GM21529 (cell line): ENCODE data around the gene ZNF593OS.
A peak's percentile ranks its signal among the peaks of the same experiment; 100 is the strongest.

Experiments used
- ATAC-seq: cut with Tn5 transposase; IDR thresholded peaks from one replicate; pipeline ENCODE4 v1.9.1; 2021; ENCODE audit not compliant: unreplicated experiment

Gene ZNF593OS

DNA sequence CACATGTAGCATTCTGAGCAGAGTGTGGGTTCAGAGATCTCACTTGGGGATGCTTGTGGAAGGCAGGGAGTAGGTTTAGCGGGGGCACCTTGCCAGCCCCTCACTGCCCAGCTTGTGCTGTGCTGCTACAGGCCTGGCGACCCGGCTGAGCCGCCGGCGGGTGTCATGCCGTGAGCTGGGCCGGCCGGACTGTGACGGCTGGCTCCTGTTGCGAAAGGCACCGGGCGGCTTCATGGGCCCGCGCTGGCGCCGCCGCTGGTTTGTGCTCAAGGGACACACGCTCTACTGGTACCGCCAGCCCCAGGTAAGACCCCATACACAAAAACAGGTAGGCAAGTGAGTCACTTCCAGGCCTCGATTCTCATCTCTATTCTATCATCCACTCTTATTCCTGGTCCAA, 13.3 kb upstream of the ZNF593OS start:
- ATAC-seq = no peak

DNA sequence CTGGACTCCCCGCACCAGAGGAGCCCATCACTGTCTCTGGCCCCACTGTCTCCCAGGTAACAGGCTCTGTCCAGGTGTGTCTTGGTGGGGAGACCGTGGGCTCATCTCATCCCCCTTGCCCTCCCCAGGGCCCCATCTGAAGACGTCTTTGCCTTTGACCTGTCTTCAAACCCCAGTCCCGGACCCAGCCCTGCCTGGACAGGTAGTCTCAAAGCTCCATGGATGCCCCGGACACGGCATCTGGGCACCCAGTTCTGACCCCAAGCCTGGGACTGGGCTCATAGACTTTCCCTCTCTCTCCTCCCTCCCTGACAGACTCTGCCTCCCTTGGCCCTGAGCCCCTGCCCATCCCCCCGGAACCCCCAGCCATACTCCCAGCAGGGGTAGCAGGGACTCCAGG, 12.5 kb upstream of the ZNF593OS start:
- no peak for ATAC-seq

DNA sequence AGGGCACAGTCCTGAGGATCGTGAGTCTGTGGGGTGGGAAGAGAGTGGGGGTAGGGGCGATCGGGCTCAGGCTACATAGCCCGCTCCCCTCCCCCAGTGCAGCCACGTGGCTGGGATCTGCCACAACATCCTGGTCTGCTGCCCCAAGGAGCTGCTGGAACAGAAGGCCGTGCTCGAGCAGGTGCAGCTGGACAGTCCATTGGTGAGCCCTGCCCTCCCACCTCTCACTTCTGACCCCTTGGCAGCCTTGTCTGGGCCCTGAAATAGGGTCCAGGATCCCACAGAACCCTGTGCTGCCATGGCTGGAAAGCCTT, 10.7 kb upstream of the ZNF593OS start:
- no peak for ATAC-seq

DNA sequence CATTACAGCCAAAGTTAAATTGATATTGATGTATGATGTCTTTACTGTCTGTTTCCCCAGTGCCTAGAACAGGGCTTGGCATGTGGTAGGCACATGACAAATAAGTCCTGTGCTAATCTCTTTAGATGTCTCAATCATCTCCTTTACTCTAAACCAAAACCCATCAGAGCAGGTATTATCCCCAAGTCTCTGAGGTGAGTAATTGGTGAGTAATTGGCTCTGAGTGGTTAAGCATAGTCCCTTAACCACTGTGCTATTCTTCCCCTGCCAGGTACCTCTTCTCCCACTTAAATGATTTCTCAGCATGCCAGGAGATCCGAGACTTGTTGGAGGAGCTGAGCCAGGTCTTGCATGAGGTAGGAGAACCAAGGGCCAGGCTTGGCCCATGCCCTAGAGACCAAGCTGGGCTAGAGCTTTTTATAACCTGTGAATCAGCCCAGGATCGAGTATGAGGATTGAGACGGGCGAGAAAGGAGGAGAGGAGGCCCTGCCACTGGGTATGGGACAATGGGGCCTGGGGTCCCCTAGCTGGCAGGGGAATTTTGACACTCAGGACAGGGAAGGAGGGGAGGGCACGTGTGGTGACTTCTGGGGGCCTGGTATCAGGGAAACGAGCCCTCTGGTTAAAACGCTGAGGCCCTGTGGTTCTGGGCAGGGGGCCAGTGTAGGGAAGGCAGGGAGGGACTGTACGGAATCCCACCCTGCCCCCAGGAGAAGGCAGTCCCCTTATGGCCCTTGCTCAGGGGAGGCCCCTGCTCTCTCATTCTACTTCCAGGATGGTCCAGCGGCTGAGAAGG, 10.2 kb upstream of the ZNF593OS start:
- no peak for ATAC-seq

DNA sequence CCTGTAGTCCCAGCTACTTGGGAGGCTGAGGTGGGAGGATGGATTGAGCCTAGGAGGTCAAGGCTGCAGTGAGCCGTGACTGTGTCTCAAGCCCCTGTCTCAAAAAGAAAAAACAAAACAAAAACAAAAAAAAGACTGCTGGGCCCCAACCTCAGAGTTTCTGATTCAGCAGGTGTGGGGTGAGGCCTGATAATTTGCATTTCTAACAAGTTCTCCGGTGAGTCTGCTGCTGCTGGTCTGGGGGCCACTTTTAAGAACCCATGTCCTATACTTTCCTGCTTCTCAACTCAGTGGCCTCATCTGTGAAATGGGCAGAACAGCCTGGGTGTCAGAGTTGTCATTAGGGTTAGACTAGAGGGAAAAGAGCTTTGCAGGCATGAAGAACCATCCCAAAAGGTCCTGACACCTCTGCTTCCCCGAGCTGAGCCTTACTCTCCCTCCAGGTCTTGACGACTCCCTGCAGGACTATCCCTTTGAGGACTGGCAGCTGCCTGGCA, 8.4 kb upstream of the ZNF593OS start:
- no peak for ATAC-seq

DNA sequence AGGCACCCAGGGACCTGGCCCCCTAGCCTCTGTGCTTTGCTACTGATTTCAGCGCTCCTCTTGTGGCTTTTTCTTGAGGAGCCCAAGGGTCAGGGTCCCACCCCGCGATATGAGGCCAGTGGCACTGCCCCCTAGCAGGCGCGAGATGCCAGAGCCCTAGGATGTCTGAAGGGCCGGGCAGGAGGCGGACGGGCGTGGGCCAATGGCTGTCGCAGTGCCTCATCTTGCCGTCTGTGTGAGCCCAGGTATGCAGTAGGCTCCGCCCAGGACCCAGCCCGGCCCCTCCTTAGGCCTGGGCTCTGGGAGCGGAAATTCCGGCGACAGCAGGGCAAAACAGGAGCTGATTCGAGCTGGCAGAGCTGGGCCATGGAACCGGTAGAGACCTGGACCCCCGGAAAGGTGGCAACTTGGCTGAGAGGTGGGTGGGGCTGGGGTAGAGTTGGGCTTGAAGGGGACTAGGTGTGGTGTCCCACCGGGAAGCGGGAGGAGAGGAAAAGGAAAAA, 5.6 kb upstream of the ZNF593OS start, which contains the start of gene CNKSR1:
TSS of gene CNKSR1 (plus strand) at position 310 of the 503 bp plus-strand sequence. CDS start at position 367, 57 bp downstream.
- no peak for ATAC-seq

DNA sequence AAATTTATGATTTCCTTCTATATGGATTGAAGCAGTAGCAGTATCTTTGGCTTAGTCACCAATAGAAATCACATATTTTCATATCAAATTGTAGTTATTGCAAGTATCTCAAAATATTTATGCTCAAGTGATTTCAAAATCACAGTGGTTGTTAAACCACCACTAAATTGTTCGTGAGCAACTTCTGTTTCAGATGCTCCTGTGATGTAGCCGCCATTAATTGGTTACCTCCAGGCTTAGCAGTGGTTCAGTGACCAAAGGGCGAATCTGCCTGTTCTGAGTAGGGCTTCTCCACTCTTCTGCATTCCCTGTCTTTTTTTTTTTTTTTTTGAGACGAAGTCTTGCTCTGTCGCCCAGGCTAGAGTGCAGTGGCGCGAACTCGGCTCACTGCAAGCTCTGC, 3.7 kb upstream of the ZNF593OS start:
- no peak for ATAC-seq

DNA sequence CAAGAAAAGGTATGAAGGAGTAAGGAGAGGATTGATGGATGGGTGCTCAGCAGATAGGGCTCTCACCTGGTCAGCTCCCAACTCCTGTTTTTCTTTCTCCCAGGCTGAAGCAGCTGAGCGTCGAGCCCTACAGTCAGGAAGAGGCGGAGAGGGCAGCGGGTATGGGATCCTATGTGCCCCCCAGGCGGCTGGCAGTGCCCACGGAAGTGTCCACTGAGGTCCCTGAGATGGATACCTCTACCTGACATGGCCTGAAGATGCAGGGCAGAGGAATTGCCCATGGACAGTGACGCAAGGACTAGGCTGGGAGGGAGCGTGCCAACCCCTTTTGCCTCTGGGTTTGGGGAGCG, 1.2 kb downstream of the ZNF593OS start:
- ATAC-seq = no peak

DNA sequence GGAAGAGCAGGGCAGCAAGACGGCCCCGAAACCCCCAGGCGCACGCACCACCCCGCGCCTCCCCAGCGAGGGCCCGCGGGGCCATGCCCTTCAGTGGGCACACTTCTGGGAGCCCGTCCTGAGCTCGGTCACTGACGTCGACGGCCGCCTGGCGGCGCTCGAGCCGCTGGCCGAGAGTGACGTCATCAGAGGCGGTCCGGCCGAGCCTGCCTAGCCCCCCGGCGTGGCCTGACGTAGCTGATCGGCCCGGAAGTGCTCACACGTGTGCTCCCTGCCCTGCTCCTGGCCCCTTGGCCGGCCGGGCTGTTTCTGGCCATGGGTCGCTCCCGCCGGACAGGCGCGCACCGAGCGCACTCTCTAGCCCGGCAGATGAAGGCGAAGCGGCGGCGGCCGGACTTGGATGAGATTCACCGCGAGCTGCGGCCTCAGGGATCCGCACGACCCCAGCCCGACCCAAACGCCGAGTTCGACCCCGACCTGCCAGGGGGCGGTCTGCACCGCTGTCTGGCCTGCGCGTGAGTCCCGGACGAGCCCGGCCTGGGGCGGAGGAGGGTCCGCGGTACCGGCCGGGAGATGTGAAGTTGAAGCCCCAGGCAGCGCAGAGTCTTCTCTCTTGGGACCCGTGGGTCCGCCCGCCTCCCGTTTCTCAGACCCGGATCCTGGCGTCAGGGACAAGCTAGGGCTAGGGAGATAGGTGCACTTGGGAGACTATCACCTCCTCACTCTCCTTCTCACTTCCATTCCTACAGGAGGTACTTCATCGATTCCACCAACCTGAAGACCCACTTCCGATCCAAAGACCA, 1.8 kb downstream of the ZNF593OS start, which contains the start of gene ZNF593:
TSS of gene ZNF593 (plus strand) at position 240 of the 803 bp plus-strand sequence. CDS start at position 316, 76 bp downstream.
- peak; percentile 88 for ATAC-seq

DNA sequence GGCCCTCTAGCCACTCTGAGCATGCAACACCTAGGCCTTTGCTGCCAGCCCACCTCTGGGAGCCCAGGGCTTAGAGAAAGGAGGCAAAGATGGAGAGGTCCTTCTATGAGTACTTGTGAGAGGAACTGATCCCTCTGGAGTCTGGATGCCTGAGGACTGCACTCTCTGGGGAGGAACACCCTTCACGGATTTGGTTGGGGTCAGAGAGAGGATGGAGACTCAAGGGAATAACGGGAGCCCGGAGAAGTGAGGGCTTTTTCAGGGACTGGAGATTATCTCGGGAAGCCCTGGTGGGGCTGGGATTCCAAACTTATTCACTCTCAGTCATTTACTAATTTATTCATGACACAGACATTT, 2.5 kb downstream of the ZNF593OS start:
- ATAC-seq = no peak

DNA sequence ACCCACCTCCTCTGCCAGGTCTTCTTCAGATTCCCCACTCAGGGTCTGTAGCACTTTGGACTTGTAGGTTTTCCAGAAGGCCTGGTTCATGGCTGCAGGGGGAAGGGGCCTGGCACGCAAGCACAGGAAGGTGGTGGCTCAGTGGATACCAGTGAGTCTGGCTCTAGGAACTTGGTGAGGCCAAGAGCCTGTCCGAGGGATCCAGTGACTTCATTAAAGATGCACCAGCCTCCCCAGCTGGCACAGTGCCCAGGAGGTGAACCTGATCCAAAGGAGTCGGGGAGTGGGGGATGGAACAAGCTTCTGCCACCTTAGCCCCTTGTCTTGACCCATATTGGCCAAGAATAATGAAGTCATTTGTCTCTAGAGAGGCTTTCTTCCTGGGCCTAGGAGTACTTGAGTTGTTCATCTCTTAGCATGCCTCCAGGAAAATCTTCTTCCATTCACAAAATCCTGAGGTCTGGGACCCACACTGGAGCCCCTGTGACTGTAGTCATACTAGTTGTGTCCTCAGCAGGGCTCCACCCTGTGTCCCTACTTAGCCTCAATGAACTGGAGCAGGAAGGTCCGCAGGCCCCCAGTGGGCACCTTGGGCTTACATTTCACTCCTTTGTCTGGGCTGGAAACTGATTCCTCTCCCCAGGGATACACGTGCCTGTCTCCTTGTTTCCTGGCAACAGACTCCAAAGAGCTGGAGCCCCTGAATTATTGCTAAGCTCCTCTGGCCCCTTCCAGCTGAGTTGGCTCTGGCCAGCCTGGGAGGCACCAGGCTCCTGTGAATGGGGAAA, 3.0 kb downstream of the ZNF593OS start, which contains the start of gene C1orf232:
TSS of gene C1orf232 (minus strand) at position 554 of the 788 bp plus-strand sequence. CDS start at position 90, 464 bp downstream.
- no peak for ATAC-seq

DNA sequence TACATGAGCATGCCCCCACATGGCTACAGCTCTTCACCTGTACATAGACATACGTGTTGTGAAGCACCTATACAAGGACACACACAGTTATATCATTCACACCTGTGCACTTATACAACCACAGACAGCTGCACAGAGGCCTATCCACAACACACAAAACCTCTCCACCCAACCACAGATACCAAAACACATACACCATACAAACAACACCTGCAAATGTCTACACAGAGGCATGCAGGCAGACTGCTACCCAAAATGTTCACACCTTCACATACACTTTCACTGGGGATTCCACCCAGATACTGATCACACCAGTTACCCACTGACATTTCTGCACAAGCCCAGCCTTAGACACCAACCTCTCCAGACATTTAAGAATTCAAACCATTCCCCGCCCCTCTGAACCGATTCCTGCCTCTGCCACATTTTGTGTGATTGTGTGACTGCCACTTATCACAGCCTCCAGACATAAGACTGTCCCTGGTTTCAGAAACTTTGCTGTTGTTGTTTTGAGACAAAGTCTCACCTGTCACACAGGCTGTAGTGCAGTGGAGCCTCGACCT, 4.8 kb downstream of the ZNF593OS start:
- no peak for ATAC-seq

DNA sequence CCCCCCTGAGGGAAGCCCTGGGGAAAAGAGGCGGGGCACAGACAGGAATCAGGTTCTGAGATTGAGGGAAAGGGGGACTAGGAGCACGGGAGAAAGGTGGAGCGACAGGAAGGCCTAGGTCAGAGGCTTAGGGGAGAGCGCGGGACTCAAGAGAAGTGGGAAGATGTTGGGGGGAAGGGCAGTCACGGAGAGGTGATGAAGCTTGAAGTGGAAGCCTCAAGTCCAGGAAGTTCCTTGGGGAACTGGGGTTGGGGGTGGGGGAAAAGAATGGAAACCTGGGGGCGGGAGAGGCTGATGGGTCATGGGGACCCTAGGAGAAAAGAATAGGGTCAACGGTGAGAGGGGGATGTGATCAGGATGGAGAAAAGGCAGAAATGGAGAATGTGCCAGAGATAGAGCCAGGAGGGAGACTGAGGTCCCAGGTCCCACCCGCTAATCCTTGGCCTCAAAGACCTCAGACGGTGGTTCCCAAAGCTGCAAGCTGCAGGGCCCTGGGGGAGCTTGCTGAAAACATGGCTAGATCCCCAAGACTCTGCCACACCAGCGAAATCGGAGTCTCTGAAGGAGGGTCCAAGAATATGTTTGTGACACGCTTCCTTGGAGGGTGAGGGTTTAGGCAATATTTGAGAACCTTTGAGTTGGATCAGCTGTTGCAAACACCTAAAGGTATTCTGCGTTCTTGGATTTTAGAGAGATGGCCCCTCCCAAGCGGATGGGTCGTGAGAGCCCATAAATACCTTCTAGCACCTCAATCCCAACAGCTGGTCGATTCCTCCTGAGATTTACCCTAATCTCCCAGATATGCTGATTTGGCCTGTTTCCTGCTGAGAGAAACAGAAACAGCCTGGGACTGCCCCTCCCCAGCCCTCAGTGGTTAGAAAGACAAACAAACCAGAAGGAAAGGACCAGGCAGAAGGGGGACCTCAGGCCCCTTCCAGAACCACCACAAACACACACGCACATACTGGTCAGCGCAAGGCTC, 6.5 kb downstream of the ZNF593OS start:
- no peak for ATAC-seq

DNA sequence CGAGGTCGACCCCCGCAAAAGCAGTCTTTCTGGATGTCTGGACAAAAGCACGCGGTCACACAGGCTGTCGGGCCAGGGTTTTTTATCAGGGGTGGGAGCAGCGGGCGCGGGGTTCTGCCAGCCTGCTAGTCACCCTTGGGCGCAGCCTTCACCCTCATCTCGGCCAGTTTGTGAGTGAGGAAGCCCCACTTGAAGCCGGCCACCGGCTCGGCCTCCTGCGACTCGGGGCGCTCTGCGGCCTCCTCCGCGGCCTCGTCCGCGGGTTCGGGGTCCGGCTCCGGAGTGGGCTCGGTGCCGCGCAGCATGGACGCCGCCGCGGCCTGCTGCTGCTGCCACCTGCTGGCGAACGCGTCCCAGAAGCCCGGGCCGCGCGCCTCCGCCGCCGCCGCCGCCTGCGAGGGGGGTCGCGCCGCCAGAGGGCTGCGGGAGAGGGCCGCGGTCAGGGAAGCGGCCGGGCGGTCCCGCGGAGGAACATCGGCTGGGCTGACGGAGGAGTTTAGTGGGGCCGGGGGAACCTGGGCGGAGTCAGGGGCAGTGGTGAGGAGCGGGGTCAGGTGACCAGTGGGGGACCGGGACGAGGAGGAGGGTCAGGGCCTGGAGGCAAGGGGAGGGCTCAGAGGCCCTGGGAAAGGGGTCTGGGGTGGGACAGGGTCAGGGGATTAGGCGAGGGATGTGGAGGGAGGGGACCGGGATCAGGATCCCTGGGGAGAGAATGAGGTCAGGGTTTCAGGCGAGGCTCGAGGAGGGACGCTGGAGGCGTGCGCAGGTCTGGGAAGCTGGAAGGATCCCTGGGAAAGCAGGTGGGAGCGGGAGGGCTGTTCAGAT, 7.4 kb downstream of the ZNF593OS start:
- ATAC-seq = no peak

DNA sequence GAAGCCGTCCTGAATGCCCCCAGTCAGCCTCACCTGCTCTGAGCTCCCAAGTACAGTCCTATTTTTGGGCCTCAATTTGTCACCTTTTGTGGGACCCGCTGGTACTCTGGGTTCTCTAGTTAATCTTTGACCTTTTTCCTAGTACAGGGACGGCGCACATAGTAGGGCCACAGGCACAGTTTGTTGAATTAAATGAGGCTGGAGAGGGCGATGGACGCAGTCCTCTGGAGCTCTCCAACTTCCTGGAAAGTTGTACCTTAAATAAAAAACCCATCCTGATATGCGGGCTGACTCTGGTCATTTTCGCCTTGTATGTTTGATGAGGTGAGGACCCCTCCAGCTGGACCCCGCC, 8.0 kb downstream of the ZNF593OS start:
- no peak for ATAC-seq

DNA sequence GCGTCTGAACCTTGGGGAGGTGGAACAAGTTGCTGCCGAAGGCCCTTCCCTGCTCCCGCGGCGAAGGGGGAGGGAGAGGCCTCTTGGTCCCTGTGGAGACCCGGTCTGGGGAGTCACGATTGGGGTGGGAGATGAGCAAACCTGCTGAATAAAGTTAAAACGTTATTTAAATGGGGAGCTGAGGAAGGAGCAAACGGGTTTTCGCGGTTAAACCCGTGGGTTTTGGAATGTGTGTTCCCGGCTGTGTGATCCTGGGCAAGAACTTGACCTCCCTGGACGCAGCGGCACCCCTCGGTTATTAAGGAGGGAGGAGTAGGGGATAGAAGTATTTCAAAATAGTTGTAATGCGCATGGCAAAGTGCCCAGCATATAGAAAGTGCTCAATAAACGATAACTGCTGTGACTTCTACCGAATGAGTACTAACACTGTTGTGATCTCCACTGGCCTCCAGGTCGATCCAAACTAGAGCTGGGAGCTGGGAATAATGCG, 9.4 kb downstream of the ZNF593OS start:
- ATAC-seq = no peak

DNA sequence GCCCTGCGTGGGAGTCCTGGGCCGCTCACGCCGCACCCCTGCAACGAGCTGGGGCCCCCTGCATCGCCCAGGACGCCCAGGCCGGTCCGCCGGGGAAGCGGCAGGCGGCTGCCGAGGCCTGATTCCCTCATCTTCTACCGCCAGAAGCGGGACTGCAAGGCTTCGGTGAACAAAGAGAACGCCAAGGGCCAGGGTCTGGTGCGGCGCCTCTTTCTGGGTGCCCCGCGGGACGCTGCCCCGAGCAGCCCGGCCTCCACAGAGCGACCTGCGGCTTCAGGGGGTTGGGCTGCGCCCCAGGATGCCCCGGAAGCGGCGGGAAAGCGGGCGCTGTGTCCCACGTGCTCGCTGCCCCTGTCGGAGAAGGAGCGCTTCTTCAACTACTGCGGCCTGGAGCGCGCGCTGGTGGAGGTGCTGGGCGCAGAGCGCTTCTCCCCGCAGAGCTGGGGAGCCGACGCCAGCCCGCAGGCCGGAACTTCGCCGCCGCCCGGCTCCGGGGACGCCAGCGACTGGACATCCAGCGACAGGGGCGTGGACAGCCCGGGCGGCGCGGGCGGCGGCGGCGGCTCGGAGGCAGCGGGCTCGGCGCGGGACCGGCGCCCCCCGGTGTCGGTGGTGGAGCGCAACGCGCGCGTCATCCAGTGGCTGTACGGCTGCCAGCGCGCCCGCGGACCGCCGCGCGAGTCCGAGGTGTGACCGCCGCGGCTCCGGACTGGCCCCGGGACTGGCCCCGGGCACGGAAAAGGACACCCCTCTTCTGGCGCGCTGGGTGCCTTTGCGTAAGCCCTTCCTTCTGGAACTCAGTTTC, 10.0 kb downstream of the ZNF593OS start:
- no peak for ATAC-seq
